AG08396 (cell line): ENCODE results near the gene SLC31A1.
"Not testable (repeated sequence)": the region's sequence is repeated elsewhere in the genome, so short reads cannot be mapped to it uniquely, and the experiment has no call there.

ENCODE experiments used
- DNase-seq: peaks from one replicate; pipeline ENCODE4 v3.0.0; 2012; ENCODE audit warnings: low spot score, mixed read lengths

SLC31A1 gene

DNA sequence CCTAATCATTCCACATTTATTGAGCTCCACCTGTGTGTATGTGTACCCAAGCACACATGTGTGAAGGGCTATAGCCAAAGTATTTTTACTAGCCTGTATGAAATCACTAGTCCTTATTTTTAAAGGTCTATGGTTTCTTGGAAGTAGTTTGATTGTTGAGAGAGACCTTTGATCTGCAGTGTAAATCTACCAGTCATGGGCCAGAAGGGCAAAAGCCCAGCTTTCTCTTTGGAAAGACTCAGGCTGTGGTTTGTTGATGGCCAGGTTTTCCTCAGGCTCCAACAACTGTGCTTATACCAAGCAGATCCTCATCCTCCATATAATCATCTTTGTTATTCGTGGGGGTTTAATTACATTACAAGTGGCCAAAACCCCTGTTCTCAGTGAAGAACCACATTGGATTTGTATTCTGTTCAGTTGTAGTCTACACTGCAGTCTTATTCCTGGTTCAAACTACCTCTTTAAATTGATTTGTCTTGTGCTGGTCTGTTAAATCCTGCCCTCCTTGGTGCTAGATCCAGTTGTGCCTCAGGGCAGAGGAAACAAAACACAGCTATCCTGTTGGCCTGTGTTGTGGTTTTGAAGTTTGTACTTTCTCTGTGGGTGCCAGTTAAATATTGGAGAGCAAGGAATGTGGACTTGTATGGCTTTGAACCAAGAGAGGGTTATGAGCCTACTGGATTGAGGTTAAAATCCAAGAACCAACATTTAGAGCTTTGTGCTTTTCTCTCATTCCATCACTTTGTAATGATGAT is 40.8 kb downstream of the SLC31A1 start:
- no peak for DNase-seq

DNA sequence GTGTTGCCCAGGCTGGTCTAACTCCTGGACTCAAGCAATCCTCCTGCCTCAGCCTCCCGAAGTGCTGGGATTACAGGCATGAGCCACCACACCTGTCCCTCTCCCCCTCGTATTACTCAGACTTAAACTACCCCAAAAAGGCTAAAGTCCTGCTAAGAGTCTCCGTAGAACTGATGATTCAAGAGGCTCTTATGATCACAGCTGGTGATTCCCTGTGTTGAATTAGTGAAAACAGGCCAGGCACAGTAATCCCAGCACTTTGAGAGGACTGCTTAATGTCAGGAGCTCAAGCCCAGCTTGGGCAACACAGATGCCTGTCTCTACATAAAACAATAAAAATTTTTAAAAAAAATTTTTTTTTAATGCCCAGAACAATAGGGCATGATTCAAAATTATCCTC is 44.8 kb downstream of the SLC31A1 start:
- no peak for DNase-seq

DNA sequence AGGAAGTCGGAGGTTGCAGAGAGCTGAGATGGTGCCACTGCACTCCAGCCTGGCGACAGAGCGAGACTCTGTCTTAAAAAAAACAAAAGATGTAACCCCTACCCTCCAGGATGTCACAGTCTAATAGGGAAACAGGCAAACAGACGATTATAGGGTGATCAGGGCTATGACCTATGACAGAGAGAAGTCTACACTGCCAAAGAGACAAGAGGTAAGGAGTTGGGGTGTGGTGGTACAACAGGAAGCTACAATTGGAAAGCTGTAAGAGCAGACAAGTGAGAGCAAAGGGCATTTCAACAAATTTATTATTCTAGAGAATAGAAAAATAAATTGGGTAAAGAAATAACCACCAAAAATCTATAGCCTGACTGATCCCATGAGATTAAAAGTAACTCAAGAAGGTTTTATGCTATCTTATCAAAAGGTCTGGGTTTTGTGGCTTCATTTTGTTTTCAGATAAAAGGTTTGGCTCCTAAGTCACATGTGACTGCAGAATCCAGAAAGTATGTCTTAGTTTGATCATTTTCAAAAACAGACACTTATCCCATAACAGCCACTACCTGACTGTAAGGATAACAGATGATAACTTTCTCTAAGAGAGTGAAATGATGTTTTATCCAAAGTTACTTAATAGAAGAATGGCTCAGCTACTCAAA is 46.7 kb downstream of the SLC31A1 start:
- DNase-seq = no peak

DNA sequence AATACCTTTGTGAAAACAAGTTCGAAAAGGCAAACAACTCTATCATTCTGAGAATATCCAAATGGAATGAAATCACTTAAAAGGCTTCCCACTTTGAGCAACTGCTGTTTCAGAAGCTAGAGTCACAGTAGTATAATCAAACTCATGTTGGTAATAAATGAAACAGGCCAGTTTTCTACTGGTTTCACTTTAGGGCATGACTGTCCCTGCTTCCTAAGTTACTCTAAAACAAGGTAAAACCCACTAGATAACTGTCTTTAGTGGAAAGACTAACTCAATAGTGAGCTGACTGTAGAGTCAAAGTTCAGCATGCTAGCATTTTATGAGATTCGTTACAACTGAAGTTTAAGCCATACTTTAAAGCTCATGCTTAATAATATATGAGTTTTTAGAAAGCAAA is 48.0 kb downstream of the SLC31A1 start:
- no peak for DNase-seq

DNA sequence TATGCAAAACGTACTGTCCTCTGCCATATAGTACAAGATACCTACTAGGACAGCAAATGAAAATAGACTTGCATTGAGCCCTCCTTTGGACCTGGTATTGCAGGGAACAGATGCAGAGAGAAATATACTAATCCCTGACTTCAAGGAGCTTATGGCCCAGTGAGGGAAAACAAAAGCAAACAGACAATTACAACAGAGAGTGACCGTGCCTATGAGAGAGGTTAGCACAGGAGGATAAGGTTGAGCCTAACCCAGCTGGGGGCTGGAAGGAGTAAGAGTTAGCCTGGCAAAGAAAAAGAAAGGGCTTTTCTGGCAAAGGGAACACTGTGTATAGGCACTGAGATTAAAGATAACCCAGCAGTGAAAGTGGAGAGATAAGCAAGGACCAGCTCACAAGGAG is 48.5 kb downstream of the SLC31A1 start:
- DNase-seq = no peak

DNA sequence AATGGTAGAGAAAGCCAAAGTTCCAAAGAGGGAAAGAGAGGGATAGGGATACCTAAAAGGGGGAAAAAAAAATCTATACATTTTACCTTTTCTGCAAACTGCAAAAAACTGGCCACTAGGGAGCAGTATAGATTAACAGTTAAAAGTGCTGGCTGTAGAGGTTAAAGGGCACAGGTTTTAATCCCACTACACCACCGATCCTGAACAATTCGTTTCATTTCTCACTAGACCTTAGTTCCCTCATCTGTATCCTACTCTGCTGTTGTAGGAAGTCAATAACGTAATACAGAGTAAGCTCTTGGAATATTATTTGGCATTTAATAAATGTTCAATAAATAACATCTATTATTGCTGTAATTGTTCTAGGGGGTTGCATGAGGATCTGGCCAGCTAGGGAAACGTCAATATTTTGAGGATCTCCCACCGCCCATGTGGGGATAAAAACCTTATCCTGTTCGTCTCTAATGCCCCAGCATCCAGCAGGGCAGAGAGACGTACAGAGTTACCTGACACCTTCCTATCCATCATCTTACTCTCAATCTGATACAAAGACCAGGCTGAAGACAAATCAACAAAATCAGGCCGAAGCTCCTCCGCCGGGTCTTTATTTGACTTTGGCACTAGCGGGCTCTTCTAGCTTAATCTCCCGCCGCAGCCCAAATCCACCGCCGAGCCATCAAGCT is 53.3 kb downstream of the SLC31A1 start:
- peak; percentile 52 for DNase-seq

DNA sequence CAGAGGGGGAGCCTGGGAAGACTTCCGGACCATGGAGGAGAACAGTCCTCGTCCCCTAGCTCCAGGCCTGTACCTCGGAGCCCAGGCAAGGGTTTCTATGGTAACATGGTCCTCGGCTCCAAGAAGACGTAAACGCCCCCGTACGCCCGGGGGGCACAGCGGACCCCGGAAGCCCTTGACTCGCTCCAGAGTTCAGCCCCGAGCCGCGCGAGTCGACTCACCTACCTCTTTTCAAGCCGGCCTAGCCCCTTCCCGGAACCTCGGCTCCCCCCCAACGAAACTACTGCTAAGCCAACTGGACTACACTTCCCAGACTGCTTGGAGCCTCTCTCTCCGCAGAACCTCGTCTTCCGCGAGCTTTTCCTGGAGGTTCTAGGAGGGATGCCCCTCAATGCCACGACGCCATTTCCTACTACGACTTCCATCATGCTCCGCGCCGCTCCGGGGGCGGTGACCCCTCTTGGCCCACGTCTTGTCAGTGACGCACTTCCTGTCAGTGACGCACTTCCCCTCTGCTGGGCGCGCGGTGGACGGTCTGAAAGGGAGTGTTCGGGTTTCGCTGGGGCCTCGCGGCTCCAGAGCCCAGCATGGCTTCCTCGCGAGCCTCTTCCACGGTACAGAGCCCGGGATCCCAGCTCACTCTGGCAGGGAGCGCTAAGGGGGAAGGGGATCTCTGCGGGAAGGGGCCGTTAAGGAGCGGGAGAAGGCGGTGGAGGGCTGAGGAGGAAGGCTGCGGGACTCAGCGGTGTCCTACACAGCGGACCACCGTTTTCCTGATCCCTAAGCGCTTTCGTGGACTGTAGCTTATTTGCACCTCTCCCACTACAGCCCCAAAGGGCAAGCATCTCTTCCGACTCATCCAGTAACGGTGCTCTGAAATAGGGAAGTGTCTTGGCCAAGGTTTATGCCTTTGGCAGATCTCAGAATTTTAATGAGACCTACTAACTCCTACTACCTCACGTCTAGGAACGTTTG is 54.1 kb downstream of the SLC31A1 start, which contains the start of the genes CDC26 and PRPF4:
Gene CDC26 (minus strand): TSS at position 416 of the 975 bp plus-strand sequence. CDS start 3,065 bp downstream, outside the sequence.
Gene PRPF4 (plus strand): TSS at position 502 of the 975 bp plus-strand sequence. CDS start 86 bp downstream, at position 588.
- peak; percentile 96 for DNase-seq

DNA sequence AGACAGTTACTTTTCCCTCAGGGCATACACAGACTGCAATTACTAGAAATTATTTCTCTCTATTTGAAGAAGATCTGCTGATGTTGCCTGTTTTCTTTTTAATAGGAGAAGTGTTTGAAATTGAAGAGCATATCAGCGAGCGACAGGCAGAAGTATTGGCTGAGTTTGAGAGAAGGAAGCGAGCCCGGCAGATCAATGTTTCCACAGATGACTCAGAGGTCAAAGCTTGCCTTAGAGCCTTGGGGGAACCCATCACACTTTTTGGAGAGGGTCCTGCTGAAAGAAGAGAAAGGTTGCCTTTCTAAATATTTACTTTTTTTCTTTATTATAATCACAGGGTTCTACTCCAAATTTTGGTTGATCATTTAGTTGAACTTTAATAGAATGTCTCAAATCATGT is 57.5 kb downstream of the SLC31A1 start:
- DNase-seq = no peak

DNA sequence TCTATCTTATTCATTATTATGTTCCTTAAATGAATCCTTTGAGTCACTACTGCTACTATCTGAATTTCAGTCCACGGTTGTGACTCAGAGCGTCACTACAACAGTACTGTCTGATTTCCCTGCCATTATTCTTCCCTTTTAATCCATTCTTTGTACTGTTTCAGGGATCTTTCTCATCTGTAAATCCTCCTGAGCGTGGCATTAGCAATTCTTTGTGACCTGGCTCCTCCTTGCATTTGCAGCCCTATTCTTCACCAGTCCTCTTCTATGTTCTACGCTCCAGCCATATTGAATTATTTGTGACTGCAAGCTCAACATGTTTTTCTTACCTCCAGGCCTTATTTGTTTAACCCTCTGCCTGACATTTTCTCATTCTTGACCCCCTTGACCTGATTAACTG is 60.0 kb downstream of the SLC31A1 start:
- no peak for DNase-seq

DNA sequence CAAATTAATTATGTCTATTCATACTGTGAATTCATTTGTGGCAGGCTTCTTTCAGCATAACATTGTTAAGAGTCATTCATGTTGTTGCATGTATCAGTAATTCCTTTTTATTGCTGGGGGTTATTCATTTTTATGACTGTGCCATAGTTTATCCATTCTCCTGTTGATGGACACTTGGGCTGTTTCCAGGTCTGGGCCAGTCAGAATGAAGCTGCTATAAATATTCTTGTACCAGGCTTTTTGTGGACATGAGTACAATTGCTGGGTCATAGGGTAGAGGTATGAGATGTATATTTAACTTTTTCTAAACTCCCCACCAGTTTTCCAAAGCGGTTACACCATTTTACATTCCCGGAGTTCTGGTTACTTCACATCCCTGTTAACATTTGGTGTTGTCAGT is 67.7 kb downstream of the SLC31A1 start:
- DNase-seq = no peak

DNA sequence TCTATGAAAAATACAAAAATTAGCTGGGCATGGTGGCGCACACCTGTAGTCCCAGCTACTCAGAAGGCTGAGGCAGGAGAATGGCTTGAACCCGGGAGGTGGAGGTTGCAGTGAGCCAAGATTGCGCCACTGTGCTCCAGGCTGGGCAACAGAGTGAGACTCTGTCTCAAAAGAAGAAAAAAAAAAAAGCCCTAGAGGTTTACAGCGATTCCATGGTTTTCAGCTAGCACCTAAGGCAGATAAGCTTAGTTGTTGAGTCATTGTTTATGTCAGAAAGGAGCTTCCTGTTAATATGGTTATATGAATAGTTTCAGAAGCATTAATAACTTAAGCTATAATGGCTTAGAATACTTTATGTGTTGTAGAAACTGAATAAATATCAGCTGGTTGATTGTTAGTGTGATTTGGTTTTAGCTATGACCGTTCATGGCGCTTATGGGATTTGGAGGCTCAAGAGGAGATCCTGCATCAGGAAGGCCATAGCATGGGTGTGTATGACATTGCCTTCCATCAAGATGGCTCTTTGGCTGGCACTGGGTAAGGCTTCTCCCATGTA is 68.8 kb downstream of the SLC31A1 start:
- no peak for DNase-seq

DNA sequence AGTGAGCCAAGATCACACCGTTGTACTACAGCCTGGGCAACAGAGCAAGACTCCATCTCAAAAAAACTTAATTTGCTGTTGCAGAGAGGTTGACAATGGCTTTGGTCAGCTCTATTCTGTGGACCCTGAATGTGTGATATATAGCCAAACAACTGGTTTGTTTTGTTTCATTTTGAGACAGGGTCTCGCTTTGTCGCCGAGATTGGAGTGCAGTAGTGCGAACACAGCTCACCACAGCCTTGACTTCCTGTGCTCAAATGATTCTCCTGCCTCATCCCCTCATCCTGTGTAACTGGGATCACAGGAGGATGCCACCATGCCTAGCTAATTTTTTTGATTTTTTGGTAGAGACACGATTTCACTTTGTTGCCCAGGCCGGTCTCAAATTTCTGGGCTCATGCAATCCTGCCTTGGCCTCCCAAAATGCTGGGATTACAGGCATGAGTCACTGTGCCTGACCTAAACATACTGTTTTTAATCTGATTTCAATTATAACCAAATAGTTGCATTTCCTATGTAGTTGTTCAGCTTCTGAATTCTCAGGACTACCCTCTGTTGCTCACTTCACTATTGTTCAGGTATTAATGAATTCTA is 72.0 kb downstream of the SLC31A1 start:
- no peak for DNase-seq

DNA sequence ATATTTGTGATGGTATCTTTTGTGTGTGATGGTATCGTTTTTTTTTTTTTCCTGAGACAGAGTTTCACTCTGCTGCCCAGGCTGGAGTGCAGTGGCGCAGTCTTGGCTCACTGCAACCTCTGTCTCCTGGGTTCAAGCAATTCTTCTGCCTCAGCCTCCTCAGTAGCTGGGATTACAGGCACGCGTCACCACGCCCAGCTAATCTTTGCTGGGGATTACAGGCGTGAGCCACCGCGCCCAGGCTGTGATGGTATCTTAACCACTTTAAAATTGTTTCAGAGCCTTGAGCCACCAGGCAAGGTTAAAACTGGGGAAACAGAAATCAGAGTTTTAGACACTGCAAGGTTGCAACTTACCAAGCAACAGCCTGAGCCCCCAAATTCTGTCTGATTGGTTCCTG is 74.9 kb downstream of the SLC31A1 start:
- DNase-seq = not testable (repeated sequence)

DNA sequence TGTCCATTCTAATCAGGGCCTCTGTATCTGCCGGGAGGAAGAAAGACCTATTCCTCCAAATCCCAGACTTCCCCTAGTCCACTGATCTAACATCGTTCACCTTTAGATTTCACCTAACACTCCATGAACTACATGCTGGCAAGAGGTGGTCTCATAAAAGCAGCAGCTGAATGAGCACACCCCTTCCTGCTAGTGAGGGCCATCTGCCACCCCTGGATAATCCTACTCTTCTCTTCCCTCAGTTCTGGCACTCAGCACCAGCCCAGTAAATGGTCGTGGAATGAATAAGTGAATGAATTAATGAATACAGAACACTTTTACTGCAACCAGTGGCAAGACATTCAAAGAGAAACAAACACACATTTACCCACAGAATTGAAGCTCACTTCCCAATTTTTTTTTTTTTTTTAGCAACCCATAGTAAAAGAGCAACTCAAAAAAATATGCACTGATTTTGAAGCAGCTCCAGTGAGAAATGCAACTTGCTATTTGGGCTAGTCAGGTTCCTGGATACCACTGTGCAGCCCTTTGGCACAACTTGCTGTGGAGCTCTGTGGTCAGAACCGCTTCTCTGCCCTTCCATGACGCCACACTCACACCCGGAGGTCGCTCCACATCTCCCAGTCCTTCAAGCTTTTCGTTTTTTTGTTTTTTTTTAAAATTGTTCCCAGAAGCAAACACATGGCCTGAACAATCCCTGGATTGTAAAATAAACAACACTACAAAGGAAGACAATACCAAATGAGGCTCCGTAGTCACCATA is 75.6 kb downstream of the SLC31A1 start:
- no peak for DNase-seq

DNA sequence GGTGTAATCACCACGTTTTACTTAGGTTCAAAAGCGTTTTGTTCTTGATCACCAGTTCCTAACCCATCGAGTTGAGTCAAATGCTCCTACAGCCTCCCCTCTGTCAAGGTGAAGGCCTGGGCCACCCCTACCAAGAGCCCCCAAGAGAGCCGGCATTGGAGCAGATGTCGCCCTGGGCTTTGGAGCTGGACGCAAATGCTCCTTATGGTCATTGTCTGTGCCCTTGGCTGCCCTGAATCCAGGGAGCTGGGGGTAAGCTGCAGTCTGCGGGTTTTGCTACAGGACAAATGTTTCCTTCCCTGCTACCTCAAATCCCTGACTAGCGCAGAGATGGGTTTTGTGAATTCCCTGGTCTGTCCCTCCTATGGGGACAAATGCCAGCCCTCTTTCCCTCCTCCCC is 77.0 kb downstream of the SLC31A1 start:
- no peak for DNase-seq

DNA sequence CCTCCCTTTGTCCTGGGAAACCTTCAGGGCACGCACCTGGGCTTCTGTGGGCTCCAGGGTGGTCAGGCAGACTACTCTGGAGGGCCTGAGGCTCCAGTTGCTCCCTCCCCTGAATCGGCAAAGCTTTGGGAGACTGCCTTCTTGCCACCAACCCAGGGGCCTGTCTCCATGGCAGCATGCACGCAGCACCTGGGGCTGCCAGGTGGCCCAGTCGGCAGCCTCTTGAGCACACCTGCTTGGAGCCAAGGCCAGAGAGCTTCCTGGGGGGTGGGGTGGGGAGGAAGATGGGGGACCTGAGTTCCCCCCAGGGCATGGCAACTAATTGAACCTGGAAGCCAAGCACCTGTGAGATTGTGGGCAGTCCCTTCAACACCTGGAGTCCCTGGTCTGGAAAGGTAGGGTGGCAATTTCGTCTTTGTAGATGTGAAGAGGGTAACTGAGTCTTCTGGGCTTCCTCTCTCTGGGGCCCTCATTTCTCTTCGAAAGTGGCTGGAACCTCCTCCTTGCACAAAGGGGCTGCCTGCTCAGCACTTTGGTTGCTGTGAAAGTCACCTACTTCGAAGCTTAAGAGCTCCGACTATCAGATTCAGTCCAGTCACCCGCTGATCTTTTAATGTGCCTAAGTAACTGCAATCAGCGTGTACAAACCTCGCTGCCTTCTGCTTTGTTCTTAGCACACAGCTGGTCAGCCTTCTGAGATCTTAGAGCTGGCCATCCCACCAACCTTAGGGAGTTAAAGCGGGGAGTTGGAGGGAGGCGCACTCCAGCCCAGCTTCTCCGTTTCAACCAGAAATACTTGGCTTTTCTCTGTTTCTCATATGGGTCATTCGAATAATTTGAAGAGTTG is 77.8 kb downstream of the SLC31A1 start:
- no peak for DNase-seq

DNA sequence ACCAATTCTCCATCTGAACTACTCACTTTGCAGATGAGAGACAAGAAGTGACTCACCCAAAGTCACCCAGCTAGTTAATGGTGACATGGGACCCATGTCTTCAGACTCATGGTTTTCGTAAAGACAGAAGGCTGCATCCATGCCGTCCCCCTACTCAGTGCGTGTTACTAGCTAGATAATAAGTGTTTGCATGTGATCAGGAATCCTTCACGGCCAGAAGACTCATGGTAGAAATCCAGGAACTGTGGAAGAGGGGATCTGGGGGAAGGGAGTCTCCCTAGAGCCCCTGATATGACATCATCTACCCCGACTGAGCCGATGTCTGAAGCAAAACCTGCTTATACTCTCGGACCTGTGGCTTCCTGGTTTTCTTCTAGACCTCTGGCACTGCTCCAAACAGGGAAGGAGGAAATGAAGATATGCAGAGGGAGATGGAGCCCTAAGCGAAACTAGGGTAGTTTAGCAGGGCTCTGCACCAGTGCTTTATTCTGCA is 78.5 kb downstream of the SLC31A1 start:
- no peak for DNase-seq

DNA sequence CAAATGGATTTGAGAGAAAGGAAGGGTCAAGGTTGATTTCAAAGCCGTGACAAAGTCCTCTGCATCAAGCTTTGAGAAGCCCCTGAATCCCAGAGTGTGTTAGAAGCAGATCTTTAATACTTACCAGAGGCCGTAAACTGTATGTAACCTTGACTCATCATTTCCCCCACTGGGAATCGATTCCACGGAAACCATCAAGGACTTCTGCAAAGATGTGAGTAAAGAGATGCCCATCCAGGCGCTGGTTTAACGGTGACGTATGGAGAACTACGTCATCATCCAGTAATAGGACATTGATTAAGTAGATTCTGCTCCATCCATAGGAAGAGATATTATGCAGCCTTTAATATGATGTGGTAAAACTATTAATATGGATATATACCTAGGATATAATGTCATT is 80.2 kb downstream of the SLC31A1 start:
- DNase-seq = no peak

DNA sequence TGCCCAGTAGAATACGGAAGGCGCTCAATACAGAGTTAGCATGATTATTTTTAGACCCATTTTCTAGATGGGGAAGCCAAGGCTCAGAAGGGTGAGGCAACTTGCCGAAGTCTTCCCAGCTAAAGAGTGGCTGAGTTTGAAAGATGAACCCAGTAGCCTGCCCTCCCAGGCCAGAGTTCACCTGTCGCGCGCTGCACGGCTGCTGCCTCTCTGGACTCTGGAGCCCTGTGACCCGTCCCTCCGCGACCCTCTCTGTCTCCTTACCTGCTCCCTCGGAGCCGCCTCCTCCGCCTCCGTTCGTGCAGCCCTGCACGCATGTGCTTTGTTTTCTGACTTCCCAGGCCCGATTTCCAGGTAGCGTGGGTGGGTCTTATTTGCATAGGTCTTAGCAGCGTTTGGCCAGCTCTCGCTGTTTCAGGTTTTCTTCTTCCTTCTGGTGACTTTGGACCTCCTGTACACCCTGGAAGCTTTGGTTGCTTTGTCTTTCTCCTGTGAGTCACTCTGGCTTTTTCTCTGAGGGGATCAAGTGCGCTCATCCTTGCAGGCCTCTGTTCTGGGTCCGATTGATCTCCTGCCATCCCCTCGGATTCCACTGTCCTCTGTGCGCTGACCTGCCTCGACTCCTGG is 81.6 kb downstream of the SLC31A1 start, which contains the start of gene RNF183:
Gene RNF183 (minus strand): TSS at position 585 of the 627 bp plus-strand sequence. CDS start 5,192 bp downstream, outside the sequence.
- DNase-seq = no peak
